Thoracic aorta (tissue), 2 donors: ENCODE data around the gene TMEM150B. TPM values are rescaled to one million over a fixed set of nuclear protein-coding genes. Genes with fewer than 3 reads are reported as not detected.

Experiments used
- ATAC-seq: fragments of 150-250 bp; one replicate; pipeline ENCODE4 v1.8.0; 2017; ENCODE audit warnings: low read depth; ENCODE audit not compliant: insufficient number of reproducible peaks, low FRiP score
- DNase-seq: peaks from one replicate; pipeline ENCODE4 v3.0.0-alpha.2; 2020; ENCODE audit warnings: low spot score
- H3K27ac ChIP-seq, 2 donors: fragments of 200-600 bp; sonication (generic); 1 replicate in 1 of 2; 2 replicates in 1 of 2; pipeline ENCODE4 v1.5.1; 2016; ENCODE audit warnings: mild to moderate bottlenecking in 2 of 2, moderate library complexity in 2 of 2
- H3K27me3 ChIP-seq: fragments of 200-600 bp; sonication (generic); replicated peaks from 2 replicates; pipeline ENCODE4 v1.6.0; 2016; ENCODE audit warnings: mild to moderate bottlenecking; ENCODE audit not compliant: insufficient read depth
- H3K36me3 ChIP-seq: fragments of 200-600 bp; sonication (generic); one replicate; pipeline ENCODE4 v1.5.1; 2016
- H3K4me1 ChIP-seq, 2 donors: fragments of 200-600 bp; sonication (generic); 1 replicate in 1 of 2; 2 replicates in 1 of 2; pipeline versions ENCODE4 v1.5.1 to v1.6.0; 2016; ENCODE audit warnings: low read depth in 2 of 2, mild to moderate bottlenecking in 1 of 2; ENCODE audit not compliant: control insufficient read depth in 1 of 2
- H3K4me3 ChIP-seq: fragments of 200-600 bp; sonication (generic); 2 replicates; pipeline ENCODE4 v1.5.1; 2016; ENCODE audit warnings: mild to moderate bottlenecking
- H3K9me3 ChIP-seq: fragments of 200-600 bp; sonication (generic); 2 replicates; pipeline ENCODE4 v1.5.1; 2016
- CTCF ChIP-seq: fragments of 200-600 bp; sonication (generic); IDR thresholded peaks from one replicate; pipeline ENCODE4 v1.5.1; 2019; ENCODE audit warnings: antibody characterized with exemption
- total RNA-seq, 2 donors: library from RNA; depleted of rRNA; stranded (reverse); fragments of >200 nt; gene quantifications; one replicate each; pipeline versions ENCODE4 v1.1.0 to v1.2.3, GENCODE V29; 2016

TMEM150B gene
- total RNA-seq, result 1 to 10 TPM in 1 of 2 donors, not detected in 1; 6.8 TPM

- ATAC-seq (no peak), DNase-seq (no peak)
- no peak for TF ChIP-seq CTCF
- Histone ChIP-seq H3K27me3 (no peaks in the 10 kb centered on the region), H3K9me3 (no peaks in the 10 kb centered on the region), H3K27ac (peak within 1 kb of the TSS in 1 of 2 donors; percentile 12), H3K4me3 (peak within 1 kb of the TSS; percentile 32), H3K36me3 (no peaks in the 10 kb centered on the region), H3K4me1 (peaks cover 0 to 3% of the 10 kb centered on the region in 2 donors)
Measured at GRCh38 chr19:55325172-55325571, at the start of gene TMEM150B. Gene TMEM150B (minus strand): TSS chr19:55325341. CDS start chr19:55321036, 4,305 bp downstream.

GRCh38 chr19:55373993-55374757, 49.0 kb upstream of the TMEM150B start:
- no peaks in the 10 kb centered on the region for H3K36me3 ChIP-seq
- no peaks in the 10 kb centered on the region for H3K9me3 ChIP-seq
- peaks cover 14% of the 10 kb centered on the region for H3K27me3 ChIP-seq
- ATAC-seq (no peak), DNase-seq (no peak)
- H3K27ac ChIP-seq, result no peak overlapping the region
- H3K4me1 ChIP-seq, result peaks cover 0 to 6% of the 10 kb centered on the region in 2 donors
- H3K4me3 ChIP-seq, result no peak overlapping the region
- TF ChIP-seq CTCF, result no peak

- Histone ChIP-seq H3K4me3 (no peak overlapping the region), H3K27ac (no peak overlapping the region), H3K9me3 (no peaks in the 10 kb centered on the region), H3K36me3 (no peaks in the 10 kb centered on the region), H3K27me3 (peaks cover 19% of the 10 kb centered on the region), H3K4me1 (peaks cover 0 to 13% of the 10 kb centered on the region in 2 donors)
- ATAC-seq (no peak), DNase-seq (no peak)
- no peak for TF ChIP-seq CTCF
Measured at GRCh38 chr19:55373306-55373992, 48.3 kb upstream of the TMEM150B start.

GRCh38 chr19:55372316-55373081, 47.4 kb upstream of the TMEM150B start:
- H3K4me1 ChIP-seq, result peaks cover 0 to 13% of the 10 kb centered on the region in 2 donors
- H3K36me3 ChIP-seq, result no peaks in the 10 kb centered on the region
- DNase-seq, result no peak
- no peak for ATAC-seq
- H3K27me3 ChIP-seq, result peaks cover 22% of the 10 kb centered on the region
- no peak for TF ChIP-seq CTCF
- no peak overlapping the region for H3K27ac ChIP-seq
- H3K9me3 ChIP-seq, result no peaks in the 10 kb centered on the region
- no peak overlapping the region for H3K4me3 ChIP-seq
